Activated CD4-positive, alpha-beta T cell treated with anti-CD3 and anti-CD28 coated beads for 48 hours (primary cell): Measurements from ENCODE around the gene BCL11A.

ENCODE experiments used
- DNase-seq: peaks from one replicate; pipeline ENCODE4 v3.0.0-alpha.2; 2020

Gene BCL11A

GRCh38 chr2:60553495-60554073, at the start of gene BCL11A:
Gene BCL11A (minus strand): TSS chr2:60553654. CDS start chr2:60553270, 384 bp downstream.
- no peak for DNase-seq

GRCh38 chr2:60602828-60603532, 49.5 kb upstream of the BCL11A start:
- DNase-seq: no peak

- no peak for DNase-seq
Observed at GRCh38 chr2:60602388-60602787, 48.9 kb upstream of the BCL11A start.

GRCh38 chr2:60598271-60598670, 44.8 kb upstream of the BCL11A start:
- DNase-seq: no peak

- DNase-seq: no peak
Observed at GRCh38 chr2:60597346-60597745, 43.9 kb upstream of the BCL11A start.

GRCh38 chr2:60596411-60596810, 43.0 kb upstream of the BCL11A start:
- no peak for DNase-seq

- DNase-seq: no peak
Observed at GRCh38 chr2:60595953-60596352, 42.5 kb upstream of the BCL11A start.

GRCh38 chr2:60589104-60589503, 35.6 kb upstream of the BCL11A start:
- DNase-seq: no peak

- DNase-seq: no peak
Observed at GRCh38 chr2:60586081-60586480, 32.6 kb upstream of the BCL11A start.

GRCh38 chr2:60585276-60585675, 31.8 kb upstream of the BCL11A start:
- no peak for DNase-seq

GRCh38 chr2:60583604-60584003, 30.1 kb upstream of the BCL11A start:
- DNase-seq: no peak

- DNase-seq: peak; percentile 78
Observed at GRCh38 chr2:60581433-60582282, 28.2 kb upstream of the BCL11A start.

- DNase-seq: no peak
Observed at GRCh38 chr2:60577682-60578283, 24.3 kb upstream of the BCL11A start.

- DNase-seq: no peak
Observed at GRCh38 chr2:60573251-60573650, 19.8 kb upstream of the BCL11A start.

GRCh38 chr2:60570251-60570650, 16.8 kb upstream of the BCL11A start:
- no peak for DNase-seq

- no peak for DNase-seq
Observed at GRCh38 chr2:60569680-60570111, 16.2 kb upstream of the BCL11A start.

GRCh38 chr2:60567919-60568768, 14.7 kb upstream of the BCL11A start:
- DNase-seq: no peak

GRCh38 chr2:60567096-60567495, 13.6 kb upstream of the BCL11A start:
- no peak for DNase-seq

GRCh38 chr2:60565472-60565871, 12.0 kb upstream of the BCL11A start:
- DNase-seq: no peak

GRCh38 chr2:60560734-60561644, 7.5 kb upstream of the BCL11A start:
- DNase-seq: no peak

- no peak for DNase-seq
Observed at GRCh38 chr2:60559880-60560279, 6.4 kb upstream of the BCL11A start.
